GM18861 (cell line): ENCODE measurements around the gene PRKAR1B.

Source experiments
- ATAC-seq: cut with Tn5 transposase; IDR thresholded peaks from one replicate; pipeline ENCODE4 v1.9.1; 2021; ENCODE audit not compliant: unreplicated experiment

The PRKAR1B gene

GRCh38 chr7:725223-726005 is 1.7 kb downstream of the PRKAR1B start:
- ATAC-seq: no peak

DNA sequence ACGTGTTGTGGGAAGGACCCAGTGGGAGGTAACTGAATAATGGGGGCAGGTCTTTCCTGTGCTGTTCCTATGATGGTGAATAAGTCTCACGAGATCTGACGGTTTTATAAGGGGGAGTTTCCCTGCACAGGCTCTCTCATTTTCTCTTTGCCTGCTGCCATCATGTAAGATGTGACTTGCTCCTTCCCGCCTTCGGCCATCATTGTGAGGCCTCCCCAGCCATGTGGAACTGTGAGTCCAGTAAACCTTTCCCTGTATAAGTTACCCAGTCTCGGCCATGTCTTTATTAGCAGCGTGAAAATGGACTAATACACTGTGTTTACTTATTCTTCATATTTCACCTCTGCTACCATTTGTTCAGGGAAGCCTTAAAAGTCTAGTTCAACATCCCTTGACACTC is 2.8 kb downstream of the PRKAR1B start:
- ATAC-seq: no peak

- ATAC-seq: no peak
Observed at GRCh38 chr7:723541-723940, 3.5 kb downstream of the PRKAR1B start.

GRCh38 chr7:721619-722248 is 5.3 kb downstream of the PRKAR1B start:
- ATAC-seq: no peak

DNA sequence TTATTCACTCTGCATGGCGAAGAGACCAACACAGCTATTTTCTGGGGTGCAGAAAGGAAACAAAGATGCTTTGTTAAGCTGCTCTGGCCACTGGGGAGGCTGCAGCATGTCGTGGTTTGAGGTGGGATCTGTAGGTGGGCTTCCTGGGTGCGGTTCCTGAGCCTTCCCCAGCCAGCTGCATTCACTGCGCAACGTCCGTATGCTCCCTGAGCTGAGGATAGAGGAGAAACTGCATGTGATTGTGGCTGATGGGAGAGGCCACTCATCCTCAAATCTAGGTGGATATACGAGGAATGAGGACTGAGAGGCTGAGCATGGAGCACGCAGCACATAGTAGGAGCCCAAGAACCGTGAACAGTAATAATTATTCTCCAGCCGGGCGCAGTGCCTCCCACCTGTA is 10.4 kb downstream of the PRKAR1B start:
- ATAC-seq: no peak

GRCh38 chr7:716222-716621 is 10.9 kb downstream of the PRKAR1B start:
- no peak for ATAC-seq

DNA sequence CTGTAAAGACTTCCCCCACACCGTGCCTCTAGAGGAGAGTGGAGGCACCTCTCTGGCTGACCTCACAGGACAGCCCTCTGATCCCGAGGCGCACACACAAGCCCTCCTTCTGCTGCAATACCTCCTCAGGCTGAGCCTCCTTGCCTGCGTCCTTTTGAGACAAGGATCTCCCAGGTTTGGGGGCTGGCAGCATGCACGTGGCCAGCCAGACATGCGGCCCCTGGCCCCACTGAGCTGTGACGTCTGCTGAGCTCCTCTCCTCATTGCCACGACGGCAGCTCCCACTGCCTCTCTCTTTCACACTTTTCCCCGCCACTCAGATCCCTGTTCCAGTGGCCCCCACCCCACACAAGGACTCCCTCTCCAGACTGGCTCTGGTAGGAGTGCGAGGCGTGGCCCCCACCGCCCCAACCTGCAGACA is 12.8 kb downstream of the PRKAR1B start:
- no peak for ATAC-seq

GRCh38 chr7:713488-714230 is 13.4 kb downstream of the PRKAR1B start:
- no peak for ATAC-seq

DNA sequence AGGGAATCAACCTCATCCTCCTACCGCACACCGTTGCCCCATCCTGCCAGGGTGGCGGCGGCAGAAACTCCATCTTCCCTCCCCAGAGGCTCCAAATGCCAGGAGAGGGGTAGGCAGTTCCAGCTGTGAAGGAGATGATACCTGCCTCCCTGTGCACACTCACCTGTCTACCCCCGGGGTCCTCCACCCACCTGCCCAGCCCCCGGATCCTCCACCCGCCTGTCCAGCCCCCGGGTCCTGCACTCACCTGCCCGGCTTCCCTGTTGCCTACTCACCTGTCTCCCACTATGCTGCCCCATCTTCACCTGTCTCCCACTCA is 14.0 kb downstream of the PRKAR1B start:
- ATAC-seq: no peak

DNA sequence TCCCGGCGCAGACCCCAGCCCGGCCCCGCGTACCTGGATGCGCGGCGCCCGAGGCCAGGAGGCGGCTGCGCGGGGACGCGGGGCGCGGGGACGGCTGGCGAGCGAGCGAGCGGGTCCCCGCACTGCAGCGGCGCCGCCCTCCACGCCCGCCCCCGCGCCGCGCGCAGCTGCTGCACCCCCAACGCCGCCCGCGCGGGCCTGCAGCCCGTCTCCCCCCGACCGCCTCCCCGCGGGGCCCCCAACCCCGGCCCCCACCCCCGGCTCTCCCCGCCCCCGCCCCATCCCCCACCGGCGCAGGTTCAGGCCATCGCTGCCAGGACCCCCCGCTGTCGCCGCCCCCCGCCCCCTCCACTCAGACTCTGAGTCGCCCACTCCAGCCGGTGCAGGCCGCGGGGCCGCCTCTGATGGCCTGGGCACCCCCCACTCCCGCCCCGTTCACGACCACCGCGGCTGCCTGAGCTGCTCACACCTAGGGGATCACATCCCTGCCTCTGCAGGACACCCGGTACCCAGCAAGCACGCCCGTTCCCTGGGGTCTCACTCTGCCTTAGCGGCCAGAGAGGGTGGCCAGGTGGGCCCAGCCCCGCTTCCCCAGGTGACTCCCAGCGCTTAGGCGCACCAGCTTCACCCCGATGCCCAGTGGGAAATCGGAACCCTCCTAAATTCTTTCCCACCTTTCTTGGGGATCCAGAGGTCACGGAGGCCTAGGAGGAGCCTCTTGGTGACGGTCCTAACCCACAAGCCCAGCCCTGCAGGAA is 14.5 kb downstream of the PRKAR1B start:
- ATAC-seq: no peak

GRCh38 chr7:711922-712380 is 15.1 kb downstream of the PRKAR1B start:
- ATAC-seq: no peak

DNA sequence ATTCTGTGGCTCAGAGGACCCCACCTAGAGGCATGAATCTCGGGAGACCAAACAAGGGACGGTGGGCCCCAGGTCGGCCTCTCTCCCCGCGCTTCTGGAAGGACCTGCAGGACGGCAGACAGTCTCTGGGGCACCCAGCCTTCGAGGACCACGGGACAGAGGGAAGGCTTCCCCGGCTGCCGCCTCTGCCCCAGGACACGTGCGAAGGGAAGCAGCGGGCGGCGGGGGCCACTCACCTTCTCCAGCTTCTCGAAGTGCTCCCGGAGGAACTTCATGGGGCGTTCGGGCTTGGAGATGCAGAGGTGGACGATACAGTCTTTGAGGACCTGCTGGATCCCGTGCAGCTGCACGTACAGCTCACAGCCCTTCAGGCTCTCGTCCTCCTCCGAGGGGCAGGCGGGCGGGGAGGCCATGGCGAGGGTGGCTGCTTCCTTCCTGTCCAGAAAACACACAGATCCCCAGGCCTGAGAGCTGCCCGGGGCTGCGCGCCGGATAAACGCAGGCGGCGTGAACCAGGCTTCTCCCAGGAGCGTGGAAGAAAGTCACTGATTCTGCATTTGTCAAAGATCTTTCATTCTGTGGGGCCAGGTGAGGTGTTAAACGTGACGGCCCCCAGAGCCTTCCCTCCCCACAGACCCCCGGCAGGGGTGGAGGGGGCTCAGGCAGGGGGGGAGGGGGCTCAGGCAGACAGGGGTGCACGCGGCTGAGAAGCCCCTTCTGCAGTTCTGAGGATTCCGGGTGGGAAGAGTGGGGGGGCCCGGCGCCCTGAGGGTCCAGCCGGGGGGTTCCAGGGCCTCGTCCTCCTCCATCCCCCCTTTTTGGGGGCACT is 15.8 kb downstream of the PRKAR1B start:
- ATAC-seq: no peak

DNA sequence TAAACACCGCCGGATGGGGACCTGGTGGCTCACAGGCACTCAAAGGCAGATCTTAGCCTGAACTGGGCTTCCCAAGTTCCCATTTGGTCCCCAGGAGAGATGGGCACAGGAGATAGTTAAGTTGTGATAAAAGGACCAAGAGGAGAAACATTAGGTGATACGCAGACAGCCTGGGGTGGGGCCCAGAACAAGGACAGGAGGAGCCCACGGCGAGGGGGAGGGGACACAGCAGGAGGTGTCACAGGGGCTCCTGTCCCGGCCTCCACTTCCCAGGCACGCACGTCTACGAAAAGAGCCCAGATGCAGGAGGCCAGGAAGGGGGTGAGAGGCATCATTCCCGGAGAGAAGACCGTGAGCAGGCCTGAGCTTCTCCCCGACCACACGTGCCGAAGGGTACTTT is 16.9 kb downstream of the PRKAR1B start:
- ATAC-seq: no peak

- no peak for ATAC-seq
Observed at GRCh38 chr7:707296-708000, 19.6 kb downstream of the PRKAR1B start.

DNA sequence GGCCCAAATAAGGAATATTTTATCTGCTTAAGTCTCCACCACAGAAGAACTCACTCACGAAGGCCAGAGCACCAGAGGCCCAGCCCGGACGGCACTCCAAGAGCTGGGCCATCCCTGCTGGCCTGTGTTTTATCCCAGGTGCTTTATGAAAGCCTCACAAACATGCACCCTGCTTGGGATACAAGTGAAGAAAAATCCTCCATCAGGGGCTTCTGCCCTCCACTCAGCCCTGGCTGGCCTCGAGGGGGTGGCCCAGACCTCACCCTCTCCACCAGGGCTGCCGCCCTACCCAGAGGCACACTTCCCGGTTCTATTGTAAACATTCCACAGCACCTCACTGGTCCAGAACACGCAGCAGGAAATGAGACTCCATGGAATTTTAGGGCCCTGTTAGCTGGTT is 20.4 kb downstream of the PRKAR1B start:
- ATAC-seq: no peak

GRCh38 chr7:703049-703448 is 24.0 kb downstream of the PRKAR1B start:
- no peak for ATAC-seq

DNA sequence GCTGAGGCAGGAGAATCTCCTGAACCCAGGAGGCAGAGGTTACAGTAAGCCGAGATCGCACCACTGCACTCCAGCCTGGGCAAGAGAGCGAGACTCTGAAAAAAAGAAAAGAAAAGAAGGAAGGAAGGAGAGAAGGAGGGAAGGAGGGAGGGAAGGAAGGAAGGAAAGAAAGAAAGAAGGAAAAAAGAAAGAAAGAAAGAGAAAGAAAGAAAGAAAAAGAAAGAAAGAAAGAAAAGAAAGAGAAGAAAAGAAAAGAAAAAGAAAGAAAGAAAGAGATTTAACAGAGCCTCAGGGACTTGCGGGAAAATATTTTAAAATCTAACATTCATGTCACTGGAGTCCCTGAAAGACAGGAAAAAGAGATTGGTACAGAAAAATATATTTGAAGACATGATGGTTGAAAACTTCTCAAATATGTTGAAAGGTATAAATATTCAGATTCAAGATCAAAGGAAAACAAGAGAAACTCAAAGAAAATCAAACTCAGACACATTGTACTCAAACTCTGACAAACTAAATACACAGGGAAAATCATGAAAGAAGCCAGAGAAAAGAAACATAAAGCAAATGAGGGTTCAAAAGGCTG is 25.9 kb downstream of the PRKAR1B start:
- no peak for ATAC-seq

DNA sequence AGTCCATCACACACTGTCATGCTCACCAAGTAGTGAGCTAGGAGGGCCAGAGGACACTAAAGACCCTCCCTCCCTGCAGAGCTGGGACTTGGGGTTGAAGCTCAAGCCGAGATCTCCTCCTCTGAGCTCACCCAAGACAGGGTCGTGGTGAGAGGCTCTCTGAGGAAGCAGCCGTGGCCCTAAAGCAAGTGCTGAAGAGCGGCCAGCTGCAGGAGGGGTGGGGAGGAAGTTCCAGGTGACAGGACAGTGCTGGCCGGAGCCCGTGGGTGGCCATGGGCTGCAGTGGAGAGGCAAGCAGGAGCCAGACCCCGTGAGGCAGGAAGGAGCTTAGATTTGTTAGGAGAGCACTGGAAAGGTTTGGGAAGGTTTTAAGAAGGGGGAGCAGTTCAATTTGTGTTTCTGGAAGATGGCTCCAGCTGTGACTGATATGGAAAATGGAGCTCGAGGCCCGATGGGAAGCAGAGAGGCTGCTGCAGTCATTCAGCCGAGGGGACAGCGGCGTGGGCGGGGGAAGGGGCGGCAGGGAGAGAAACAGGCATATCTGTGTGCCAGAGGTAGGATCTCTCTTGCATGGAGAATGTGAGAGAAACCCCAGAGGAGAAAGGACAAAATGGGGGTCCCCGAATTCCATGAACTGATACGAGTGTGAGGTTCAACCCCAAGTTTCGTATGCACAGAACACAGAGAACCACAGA is 27.5 kb downstream of the PRKAR1B start:
- no peak for ATAC-seq
